Measurements from ENCODE around the gene MAST4.

DNA sequence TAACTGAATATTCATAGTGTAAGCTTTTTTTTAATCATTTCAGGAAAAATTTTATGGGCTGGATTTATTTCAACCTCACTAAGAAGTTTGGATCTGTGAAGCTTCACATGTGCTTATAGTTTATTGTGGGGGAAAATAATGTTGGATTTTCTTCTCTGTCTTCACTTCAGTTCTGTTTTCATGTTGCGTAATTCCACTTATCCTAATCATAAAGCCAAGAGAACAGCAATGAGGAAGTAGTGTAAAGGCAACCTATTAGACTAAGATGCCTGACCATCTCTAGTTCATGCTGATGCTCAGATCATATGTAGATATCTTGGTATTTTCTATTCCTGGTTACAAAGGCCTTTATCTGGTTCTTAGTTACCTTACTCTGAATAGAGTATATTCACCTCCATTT, 550.4 kb downstream of the MAST4 start:
- no peak for TF ChIP-seq POLR2A (IDR thresholded peaks at IDR 0.05)
- TF ChIP-seq, protein P1, sequence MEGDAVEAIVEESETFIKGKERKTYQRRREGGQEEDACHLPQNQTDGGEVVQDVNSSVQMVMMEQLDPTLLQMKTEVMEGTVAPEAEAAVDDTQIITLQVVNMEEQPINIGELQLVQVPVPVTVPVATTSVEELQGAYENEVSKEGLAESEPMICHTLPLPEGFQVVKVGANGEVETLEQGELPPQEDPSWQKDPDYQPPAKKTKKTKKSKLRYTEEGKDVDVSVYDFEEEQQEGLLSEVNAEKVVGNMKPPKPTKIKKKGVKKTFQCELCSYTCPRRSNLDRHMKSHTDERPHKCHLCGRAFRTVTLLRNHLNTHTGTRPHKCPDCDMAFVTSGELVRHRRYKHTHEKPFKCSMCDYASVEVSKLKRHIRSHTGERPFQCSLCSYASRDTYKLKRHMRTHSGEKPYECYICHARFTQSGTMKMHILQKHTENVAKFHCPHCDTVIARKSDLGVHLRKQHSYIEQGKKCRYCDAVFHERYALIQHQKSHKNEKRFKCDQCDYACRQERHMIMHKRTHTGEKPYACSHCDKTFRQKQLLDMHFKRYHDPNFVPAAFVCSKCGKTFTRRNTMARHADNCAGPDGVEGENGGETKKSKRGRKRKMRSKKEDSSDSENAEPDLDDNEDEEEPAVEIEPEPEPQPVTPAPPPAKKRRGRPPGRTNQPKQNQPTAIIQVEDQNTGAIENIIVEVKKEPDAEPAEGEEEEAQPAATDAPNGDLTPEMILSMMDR (IDR thresholded peaks at IDR 0.05), result no peak

Data from tibial nerve (tissue), 3 donors.